IMR-90 (cell line): ENCODE data around the gene DAPK3.
"Not testable (repeated sequence)": the region's sequence is repeated elsewhere in the genome, so short reads cannot be mapped to it uniquely, and the experiment has no call there.

Experiments
- BHLHE40 ChIP-seq: fragments of 150-350 bp; IDR thresholded peaks from 2 replicates; pipeline ENCODE4 v1.6.1; 2016; ENCODE audit warnings: mild to moderate bottlenecking, low read depth, low read length
- CEBPB ChIP-seq: IDR thresholded peaks from 2 replicates; pipeline ENCODE4 v1.6.1; 2012; ENCODE audit warnings: low read depth, low read length, improper control_type of control experiment
- CHD1 ChIP-seq: IDR thresholded peaks from 2 replicates; pipeline ENCODE4 v1.6.1; 2012; ENCODE audit warnings: low read depth, low read length, improper control_type of control experiment
- FOS ChIP-seq: fragments of 150-350 bp; IDR thresholded peaks from 2 replicates; pipeline ENCODE4 v1.6.1; 2016; ENCODE audit warnings: low read depth, low read length
- MAFK ChIP-seq: IDR thresholded peaks from 2 replicates; pipeline ENCODE4 v1.6.1; 2012; ENCODE audit warnings: low read depth, low read length, improper control_type of control experiment
- POLR2A ChIP-seq: IDR thresholded peaks from 2 replicates; pipeline ENCODE4 v1.6.1; 2012; ENCODE audit warnings: mild to moderate bottlenecking, low read depth, low read length
- RAD21 ChIP-seq: IDR thresholded peaks from 2 replicates; pipeline ENCODE4 v1.6.1; 2012; ENCODE audit warnings: low read length, improper control_type of control experiment
- RFX5 ChIP-seq: IDR thresholded peaks from 2 replicates; pipeline ENCODE4 v1.8.0; 2012; ENCODE audit warnings: low read depth, mild to moderate bottlenecking, low read length, moderate library complexity
- SMC3 ChIP-seq: fragments of 150-350 bp; IDR thresholded peaks from 2 replicates; pipeline ENCODE4 v1.6.1; 2016; ENCODE audit warnings: low read depth, mild to moderate bottlenecking, antibody characterized with exemption, low read length, moderate library complexity
- TF ChIP-seq, protein P1 (sequence below): conservative IDR thresholded peaks from 2 replicates; pipeline ENCODE4 v1.5.1; 2012; ENCODE audit warnings: mild to moderate bottlenecking, low read depth, low read length, improper control_type of control experiment
- TF ChIP-seq, protein P2 (sequence below): fragments of 150-350 bp; IDR thresholded peaks from 2 replicates; pipeline ENCODE4 v1.6.1; 2016; ENCODE audit warnings: low read depth, mild to moderate bottlenecking, low read length, moderate library complexity, borderline replicate concordance

DNA sequence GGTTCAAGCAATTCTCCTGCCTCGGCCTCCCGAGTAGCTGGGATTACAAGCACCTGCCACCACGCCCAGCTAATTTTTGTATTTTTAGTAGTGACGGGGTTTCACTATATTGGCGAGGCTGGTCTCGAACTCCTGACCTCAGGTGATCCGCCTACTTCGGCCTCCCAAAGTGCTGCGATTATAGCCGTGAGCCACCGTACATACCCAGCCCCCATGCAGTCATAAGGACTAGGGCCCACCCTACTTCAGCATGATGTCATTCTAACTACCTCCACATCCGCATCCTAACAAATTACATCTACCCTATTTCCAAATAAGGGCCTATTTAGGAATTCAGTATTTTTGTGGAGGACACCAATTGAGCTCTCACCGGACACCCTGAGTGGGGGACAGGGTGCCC, 15.6 kb downstream of the DAPK3 start:
- TF ChIP-seq, protein P1, sequence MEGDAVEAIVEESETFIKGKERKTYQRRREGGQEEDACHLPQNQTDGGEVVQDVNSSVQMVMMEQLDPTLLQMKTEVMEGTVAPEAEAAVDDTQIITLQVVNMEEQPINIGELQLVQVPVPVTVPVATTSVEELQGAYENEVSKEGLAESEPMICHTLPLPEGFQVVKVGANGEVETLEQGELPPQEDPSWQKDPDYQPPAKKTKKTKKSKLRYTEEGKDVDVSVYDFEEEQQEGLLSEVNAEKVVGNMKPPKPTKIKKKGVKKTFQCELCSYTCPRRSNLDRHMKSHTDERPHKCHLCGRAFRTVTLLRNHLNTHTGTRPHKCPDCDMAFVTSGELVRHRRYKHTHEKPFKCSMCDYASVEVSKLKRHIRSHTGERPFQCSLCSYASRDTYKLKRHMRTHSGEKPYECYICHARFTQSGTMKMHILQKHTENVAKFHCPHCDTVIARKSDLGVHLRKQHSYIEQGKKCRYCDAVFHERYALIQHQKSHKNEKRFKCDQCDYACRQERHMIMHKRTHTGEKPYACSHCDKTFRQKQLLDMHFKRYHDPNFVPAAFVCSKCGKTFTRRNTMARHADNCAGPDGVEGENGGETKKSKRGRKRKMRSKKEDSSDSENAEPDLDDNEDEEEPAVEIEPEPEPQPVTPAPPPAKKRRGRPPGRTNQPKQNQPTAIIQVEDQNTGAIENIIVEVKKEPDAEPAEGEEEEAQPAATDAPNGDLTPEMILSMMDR = not testable (repeated sequence)
- TF ChIP-seq RAD21, MAFK, BHLHE40, POLR2A, SMC3, RFX5, CHD1, CEBPB, FOS: not testable (repeated sequence)
- TF ChIP-seq, protein P2, sequence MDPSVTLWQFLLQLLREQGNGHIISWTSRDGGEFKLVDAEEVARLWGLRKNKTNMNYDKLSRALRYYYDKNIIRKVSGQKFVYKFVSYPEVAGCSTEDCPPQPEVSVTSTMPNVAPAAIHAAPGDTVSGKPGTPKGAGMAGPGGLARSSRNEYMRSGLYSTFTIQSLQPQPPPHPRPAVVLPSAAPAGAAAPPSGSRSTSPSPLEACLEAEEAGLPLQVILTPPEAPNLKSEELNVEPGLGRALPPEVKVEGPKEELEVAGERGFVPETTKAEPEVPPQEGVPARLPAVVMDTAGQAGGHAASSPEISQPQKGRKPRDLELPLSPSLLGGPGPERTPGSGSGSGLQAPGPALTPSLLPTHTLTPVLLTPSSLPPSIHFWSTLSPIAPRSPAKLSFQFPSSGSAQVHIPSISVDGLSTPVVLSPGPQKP = not testable (repeated sequence)
